Activated CD4-positive, alpha-beta T cell treated with anti-CD3 and anti-CD28 coated beads, Interleukin-10, Interleukin-2, amounts not matched to agents 100 ng/mL and 50 ng/mL, durations not matched to agents 16 hours and 8 hours (primary cell): ENCODE measurements around the gene ATP2A3.

Experiments used
- DNase-seq: peaks from one replicate; pipeline ENCODE4 v3.0.0-alpha.2; 2020

The ATP2A3 gene

DNA sequence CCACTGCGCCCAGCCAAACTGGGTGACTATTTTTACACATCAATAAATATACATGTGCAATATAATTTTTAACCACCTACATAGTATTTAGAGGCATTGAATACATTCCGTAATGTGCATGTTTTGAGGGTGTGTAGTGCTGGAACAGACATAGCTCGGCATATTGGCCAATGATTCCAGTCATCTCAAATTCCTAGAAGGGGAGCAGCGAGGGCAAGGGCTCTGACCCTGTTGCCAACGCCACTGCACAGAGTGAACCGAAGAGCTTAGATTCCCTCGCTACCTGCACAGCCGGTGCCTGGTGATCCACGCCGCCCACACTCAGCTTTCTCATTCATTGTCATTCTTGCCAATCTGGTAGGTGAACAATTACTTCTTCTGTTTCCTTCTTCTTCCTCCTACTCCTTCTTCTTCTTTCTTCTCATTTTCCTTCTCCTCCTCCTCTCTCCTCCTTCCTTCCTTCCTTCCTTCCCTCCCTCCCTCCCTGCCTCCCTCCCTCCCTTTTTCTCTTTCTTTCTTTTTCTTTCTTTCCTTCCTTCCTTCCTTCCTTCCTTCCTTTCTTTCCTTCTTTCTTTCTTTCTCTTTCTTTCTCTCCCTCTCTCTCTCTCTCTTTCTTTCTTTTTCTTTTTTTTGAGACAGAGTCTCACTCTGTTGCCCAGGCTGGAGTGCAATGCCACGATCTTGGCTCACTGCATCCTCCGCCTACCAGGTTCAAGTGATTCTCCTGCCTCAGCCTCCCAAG, 26.3 kb upstream of the ATP2A3 start:
- DNase-seq = no peak

DNA sequence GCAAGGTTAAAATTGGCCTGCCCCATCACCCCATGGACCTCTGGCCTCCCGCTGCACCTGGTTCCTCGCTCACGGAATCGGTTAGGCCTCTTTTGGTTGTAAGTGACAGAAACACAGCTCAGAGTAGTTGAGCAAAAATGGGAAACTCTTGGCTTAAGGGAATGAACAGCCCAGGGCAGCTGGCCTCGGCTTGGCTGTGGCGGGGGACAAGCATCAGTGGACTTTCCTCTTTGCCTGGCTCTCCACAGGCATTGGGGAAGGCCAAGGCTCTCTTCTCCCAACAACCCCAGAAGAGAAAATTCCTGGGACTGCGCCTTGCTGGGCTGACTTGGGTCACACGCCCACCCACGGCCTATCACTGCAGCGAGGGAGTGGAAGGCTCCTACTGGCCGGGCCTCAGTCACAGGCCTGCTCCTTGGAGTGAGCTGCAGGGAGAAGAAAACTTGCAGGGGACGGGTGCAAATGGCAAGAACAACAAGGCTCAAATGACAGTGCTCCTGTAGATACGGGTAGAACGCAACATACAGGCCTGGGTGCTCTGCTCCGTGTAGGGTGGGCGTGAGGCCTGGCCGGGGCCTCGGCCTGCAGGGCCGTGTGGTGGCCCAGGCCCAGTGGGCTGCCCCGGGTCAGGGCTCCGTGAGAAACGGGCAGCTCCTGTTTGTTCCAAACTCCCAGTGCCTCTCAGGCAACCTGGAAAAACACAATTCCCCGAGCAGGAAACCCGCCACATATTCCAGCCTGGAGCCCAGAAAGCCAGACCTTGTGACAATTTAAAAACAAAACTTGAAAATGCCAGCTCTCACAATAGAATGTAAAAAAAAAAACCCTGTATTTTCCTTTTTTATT, 25.0 kb upstream of the ATP2A3 start:
- no peak for DNase-seq

DNA sequence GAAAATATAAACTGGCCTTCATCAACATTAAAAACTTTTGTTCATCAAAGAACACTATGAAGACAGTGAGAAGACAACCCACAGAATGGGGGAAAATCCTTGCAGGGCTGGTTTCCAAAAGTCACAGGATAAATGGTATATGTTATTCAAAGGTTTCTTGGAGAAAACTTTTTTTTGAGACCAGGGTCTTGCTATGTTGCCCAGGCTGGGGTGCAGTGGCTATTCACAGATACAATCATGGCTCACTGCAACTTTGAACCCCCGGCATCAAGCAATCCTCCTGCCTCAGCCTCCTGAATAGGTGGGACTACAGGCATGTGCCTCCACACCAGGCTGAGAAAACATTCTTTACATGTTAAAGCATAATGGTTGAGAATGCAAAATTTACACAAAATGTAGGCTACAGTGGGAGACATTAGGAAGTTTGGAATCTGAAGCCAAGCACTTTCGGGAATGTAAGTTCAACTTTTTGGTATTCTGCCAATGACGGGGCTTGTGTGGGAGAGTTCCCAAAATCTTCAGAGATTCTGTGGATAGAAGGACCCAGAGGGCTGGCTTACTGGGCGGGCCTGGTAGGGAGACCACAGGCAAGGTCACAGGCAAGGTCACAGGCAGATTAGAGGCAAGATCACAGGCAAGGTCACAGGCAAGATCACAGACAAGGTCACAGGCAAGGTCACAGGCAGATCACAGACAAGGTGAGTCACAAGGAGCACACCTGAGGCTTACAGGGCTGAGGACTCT, 24.2 kb upstream of the ATP2A3 start:
- no peak for DNase-seq

DNA sequence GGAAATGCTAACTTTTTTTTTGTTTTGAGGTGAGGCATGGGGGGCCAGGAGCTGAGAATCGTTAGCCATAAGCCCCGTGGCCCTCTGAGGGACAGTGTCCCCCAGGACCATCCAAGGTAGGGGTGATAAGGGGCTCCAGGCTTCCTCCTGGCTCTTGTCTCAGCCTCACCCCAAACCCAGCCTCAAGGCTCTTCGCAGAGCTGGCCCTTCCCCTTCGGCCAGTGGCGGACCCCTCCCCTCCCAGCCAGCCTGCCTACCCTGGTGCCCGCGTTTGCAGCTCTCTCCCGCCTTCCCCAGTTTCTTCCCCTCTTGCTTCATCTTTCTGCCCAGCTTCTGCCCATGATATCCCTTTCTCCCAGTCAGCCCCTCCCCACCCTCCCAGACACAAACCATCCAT, 22.7 kb upstream of the ATP2A3 start:
- DNase-seq = no peak

DNA sequence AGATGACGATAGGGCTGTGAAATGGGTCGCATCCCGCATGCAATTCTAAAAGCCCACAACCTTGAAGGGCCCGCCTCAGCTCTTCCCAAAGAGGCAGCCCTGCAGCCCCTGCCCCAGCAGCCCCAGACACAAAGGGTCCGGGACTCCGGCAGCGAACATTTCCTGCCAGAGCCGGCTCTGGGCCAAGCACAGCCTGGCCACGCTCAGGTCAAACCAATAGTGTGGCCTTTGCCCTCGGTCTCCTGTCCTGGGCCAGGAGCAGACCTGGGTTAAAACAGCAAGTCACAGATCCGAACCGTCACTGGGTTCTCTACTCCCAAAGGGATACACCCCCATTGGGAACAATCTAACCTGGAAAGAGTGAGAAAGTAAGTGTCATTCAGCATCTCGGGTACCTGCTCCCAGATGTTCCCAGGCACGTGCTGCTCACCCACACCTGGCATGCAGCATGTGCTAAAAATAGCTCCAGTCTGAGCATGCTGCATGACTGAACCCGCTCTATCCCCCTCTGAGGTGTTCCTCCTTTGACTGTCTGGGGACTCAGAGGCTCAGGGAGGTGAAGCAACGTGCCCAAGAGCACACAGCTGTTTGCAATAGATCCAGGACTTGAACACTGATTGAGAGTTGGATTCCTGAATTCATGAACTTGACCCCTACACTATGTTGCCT, 22.2 kb upstream of the ATP2A3 start:
- no peak for DNase-seq

DNA sequence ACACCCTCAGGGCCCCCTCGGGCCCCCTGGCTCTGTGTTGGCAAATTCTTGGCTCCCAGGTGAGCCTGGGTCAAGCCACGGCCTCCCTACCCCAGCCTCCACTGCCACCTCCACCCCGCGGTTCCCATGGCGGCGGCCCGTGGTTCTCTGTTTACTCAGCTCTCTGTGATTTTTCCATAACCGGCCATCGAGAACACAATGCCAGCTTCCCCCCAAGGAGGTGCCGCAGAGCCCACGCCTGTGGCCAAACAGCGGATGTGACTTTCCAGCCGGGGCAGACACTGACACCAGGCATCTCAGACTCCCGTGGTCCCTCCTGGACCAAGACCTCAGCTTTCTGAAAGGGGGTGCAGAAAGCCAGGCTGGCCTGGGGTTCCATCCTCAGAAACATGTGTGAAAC, 21.6 kb upstream of the ATP2A3 start:
- DNase-seq = no peak

DNA sequence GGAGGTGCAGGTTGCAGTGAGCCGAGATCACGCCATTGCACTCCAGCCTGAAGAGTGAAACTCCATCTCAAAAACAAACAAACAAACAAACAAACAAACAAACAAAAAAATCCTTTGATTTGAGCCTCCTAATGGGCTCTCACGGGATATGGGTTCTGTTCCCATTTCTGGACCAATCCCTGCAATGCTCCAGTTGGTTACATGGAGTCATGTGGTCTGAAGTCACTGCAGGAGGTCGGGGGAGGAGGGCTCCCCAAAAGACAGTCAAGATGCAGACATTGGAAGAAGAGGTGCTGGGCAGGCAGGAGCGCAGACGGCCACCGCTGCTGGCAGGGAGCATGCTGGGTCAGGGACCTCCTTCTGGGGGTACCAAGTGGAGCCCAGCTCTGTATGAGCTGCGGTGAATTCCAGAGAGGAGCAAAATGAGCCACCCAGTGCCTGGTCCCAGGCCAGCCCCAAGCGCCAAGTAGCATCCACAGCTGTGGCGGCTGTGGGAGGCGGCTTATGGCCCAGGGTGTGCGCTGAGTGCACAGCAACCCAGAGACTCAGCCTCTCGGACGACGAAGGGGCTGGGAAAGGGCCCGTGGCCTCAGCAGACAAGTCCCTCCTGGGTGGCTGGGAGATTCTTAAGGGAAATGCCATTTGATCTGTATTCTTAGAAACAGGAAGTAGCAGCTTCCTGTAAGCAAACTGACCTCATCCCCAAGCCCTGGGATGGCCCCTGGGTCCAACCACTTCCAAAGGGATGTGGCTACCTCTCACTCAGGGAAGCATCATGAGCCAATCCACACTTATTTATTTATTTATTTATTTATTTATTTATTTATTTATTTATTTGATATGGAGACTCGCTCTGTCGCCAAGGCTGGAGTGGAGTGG, 19.6 kb upstream of the ATP2A3 start:
- no peak for DNase-seq

DNA sequence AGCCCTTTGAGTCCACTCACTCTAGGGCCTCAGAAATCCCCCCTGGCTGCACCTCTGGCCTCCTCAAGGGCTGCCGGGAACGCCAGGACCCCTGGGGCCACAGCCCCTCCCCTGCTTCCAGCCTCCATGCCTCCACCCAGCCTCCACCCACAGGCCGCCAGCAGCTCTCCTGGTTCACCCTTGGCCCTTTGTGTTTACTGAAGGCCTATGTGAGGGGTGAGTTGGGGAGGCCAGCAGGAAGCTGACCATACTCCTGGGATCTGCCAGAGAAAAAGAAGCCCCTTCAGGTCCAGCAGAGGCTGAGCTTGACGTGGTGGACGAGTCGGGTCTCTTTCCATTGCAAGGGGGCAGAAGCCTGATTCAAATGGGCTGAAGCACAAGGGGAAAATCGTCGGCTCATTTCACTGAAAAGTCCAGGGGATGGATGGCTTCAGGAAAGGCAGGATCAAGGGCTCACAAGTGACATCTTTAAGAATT, 18.3 kb upstream of the ATP2A3 start:
- no peak for DNase-seq

DNA sequence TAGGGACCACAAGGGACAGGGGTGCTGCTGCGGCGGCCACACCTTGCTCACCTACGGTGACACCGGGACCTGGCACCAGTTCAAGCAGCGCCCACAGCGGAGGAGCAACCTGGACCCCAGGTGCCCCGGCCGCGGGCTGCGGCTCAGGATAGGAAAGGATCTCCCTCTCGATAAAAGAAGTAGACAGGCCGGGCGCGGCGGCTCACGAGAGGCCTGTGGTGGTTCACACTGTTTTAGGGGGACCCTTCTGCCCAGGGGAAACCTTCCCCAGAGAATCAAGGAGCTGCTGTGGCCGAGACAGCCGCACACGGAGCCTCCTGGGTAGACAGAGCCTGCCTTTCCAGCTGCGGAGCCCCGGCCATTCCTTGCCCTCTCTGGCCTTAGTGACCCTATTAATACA, 17.9 kb upstream of the ATP2A3 start:
- no peak for DNase-seq

DNA sequence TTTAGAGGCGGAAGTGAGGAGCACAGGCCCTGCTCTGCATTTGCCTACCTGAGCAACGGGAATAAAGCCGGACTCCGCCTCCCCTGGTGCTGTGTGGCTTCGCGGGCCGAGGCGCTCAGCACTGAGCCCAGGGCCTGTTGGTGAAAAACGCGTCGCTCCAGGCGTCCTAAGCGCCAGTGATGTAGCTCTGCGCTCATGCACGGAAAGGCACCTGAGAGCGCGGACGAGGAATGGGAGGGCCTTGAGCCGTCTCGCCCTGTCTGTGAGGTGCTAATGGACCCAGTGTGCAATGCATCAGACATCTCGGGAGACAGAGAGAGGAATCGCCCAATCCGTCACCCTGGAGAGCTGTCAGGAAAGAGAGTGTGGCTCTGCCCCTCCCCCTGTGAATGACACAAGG, 17.2 kb upstream of the ATP2A3 start:
- no peak for DNase-seq

DNA sequence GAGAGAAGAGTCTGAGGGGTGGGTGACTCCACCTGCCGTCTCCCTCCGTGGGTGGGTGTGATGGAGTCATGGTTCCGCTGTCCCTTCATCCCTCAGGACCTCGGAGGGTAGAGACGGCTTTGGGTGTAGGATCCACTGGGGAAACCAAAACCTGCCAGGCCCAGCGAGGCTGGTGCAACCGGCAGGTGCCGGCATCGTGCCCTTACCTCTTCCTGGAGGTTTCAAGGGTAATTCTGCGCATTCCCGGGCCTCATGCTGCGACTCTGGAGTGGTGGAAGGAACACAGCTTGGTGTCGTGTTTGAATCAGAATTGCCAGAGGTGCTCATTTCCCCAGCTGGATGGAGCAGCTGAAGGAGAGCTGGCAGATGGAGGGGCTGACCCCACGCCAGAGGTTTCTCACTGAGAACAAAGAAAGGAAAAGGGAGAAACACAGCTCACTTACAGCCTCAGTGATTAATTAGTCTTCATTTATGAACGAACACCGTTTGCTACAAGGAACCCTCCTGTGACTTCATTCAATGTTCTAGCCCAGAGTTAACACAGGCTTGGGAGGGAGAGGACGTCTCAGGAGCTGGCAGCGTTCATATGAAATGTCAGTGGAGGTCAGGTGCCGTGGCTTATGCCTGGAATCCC, 16.3 kb upstream of the ATP2A3 start:
- no peak for DNase-seq

DNA sequence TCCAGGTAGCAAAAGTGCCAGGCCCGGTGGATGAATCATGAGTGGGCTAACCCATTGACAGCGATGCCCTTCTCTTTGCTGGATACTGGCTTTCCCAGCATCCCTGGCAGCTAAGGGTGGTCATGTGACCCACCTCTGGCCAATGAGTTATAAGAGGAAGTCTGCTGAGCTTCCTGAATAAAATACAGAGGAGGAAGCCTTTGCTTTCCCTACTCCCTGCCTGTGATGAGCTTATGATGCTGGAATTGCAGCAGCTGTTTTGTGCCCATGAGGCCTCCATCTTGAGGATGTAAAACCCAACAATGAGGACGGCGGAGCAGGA, 15.0 kb upstream of the ATP2A3 start:
- no peak for DNase-seq

DNA sequence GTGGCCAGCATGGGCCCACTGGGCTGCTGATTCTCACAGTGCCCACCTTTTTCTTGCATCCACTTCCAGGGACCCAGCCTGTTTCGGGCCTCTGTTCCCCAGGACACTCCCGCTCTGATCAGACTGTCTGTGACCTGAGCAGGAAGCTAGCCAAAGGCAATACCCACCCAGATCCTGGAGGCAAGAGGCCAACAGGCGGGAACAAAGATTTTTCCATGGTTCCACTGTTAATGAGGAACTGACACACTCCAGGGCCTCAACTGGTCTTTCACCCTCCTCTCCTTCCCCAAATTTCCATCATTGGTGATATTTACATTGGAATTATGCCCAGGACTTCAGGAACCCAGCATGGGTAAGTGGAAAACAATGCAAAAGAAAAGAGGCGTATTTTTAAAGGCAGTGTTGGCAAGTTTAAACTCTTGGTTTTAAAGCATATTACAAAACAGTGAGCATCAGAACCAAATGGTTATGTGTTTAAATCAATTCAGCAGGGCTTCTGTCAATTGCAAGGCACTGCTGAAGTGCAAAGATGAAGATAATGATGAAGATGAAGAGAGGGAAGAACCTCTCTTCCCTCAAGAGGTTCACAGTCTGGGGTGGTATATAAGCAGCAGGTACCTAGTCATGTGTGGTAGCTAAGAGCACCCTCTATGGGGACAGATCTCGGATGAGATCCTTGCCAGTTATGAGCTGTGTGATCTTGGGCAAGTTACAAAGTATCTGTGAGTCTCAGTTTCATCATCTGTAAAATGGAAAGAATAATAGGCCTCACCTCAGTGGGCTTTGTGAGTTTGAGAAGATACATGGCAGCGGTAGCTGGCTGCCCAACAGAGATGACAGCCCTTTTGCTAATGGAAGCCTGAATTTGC, 14.4 kb upstream of the ATP2A3 start:
- DNase-seq = no peak

DNA sequence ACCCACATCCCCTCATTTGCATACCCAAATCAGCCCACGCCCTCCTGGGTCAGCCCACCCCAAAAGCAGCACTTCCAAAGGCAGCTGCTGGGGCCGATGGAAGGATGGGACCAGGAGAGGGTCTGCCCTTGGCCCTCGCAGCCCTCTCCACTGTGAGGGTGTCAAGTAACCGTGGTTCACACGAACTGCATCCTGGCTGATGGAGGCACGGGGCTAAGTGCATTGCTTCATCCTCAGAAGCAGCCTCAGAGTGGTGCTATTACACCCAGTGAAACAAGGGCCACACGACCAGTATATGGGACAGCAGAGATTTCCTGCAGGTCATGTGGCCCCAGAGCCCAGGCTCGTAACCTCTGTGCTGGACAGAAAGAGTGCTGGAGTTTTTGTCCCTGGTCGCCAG, 13.2 kb upstream of the ATP2A3 start:
- DNase-seq = no peak

DNA sequence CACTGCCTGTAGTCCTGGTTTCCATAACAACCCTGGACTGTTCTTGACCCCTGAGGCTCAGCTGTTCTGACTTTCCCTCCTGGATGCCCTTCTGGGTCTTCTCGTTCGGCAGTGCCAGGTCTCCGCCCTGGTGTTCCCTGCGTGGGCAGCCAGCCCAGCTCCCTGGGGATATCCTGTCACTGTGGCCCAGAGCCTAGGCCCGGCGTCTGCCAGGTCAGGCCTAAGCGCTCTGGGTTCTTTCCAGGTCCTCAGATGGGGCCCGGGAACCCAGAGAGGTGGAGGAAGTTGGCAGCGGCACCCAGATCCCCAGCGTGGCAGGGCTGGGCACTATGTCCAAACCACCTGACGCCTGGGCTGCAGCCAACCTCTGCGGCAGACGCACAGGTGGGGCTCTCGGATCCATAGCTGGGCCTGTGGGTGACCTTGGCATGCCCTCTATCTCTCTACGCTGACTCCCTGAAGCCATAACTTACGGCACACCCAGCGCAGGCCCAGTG, 12.5 kb upstream of the ATP2A3 start:
- DNase-seq = no peak

DNA sequence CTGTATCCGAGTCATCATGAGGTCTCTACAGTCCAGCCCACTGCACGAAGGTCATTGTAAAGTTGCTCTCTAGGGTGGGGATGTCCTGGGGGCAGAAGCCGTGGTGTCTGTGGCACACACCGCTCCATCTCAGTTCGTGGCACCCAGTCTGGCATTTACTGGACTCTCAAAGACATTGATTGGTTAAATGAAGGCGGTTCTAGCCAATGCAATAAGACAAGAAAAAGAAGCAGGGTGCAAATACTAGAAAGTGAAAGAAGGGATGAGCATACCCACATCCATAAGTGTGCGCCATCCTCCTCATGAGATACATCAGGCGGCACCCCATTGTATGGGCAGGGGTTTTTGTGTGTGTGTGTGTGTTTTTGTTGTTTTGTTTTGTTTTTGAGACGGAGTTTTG, 10.7 kb upstream of the ATP2A3 start:
- DNase-seq = no peak

DNA sequence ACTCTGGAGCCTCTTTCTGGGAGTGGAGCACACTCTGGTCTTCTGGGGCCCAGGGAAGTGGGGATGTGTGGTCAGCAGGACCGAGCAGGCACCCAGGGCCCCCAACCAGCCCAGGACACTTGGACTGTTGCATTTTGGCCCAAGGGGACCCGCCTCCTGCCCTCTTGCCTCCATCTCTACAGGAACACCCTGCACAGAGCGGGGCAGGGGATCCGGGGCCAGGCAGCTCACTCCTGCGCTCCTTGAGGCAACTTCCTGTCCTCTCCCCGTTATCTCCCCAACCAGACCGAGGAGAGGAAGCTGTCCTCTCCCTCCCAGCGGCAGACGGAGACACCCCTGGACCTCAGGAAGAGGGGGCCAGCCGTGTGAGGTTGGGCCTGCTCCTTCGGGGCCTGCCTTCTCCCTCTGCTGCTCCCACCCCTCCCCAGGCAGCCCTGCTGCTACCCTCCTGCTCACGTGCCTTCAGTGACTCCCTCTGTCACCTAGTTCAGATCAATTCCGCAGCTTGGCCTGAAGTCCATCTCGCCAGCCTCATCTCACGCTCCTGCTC, 10.0 kb upstream of the ATP2A3 start:
- no peak for DNase-seq

DNA sequence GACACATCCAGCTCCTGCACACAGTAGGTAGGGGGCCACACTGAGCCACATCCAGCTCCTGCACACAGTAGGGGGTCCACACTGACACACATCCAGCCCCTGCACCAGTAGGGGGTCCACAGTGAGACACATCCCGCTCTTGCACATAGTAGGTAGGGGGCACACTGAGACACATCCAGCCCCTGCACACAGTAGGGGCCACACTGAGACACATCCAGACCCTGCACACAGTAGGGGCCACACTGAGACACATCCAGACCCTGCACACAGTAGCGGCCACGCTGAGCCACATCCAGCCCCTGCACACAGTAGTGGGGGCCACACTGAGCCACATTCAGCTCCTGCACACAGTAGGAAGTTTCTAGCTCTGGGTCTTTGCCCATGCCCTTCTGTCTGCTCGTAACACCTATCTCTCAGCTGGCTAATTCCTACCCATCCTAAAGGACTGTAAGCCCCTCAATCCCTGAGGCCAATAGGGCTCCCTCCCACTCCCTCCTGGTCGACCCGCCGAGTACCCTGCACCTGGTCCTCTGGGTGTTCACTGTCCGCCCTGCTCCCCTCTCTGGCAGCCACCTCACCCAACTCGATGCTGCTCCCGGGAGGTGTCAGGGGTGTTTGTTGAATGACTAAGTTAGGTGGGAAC, 9.4 kb upstream of the ATP2A3 start:
- DNase-seq = no peak

DNA sequence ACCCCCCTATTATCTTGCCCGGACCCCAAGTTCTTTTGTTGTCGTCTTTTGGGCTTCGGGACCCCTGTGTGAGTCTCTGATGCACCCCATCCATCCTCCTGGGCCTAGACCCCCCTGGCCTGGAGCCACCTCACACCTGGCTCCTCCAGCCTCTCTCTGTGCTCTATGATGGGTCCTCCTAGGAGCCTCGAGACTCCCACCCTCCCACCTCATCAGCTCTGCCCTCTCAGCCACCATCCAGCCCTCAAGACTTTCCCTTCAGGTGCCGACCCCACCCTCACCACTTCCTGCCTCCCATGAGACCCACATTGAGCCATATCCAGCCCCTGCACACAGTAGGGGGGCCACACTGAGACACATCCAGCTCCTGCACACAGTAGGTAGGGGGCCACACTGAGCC, 8.7 kb upstream of the ATP2A3 start:
- DNase-seq = no peak

DNA sequence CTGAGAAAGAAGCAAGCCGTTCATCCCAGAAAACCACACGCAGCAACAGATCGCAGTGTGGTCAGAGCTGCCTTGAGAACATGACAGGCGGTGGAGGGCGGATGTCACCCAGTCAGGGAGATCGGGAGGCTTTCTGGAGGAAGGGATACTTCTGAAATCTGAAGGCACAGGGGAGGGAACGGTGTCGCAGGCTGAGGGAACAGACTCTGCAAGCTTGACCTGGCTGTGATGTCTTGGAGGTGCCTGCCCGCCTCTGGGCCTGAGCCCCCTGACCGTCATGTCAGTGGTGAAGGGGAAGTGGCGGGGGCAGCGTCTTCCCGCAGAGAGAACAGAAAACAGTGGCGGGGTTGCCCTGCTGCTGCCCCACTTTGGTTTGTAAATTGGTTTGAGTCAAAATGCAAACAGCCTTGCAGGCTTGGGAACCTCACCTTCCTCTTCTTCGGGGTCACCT, 8.1 kb upstream of the ATP2A3 start:
- no peak for DNase-seq
